Endothelial cell of umbilical vein (primary cell): ENCODE data around the gene SMAD9.

Experiments used
- CTCF ChIP-seq, 2 donors: IDR thresholded peaks; 1 replicate in 1 of 2; 2 replicates in 1 of 2; pipeline ENCODE4 v1.5.1; 2011; ENCODE audit warnings: low read length in 2 of 2, mild to moderate bottlenecking in 2 of 2, moderate library complexity in 2 of 2, control low read depth in 1 of 2, inconsistent platforms in 1 of 2, low read depth in 1 of 2; ENCODE audit not compliant: insufficient read depth in 1 of 2; ENCODE audit errors: extremely low read depth in 1 of 2
- EZH2 ChIP-seq: IDR thresholded peaks from 2 replicates; pipeline ENCODE4 v1.6.1; 2012; ENCODE audit warnings: borderline replicate concordance, low read depth, mild to moderate bottlenecking, moderate library complexity, low read length, inconsistent platforms; ENCODE audit not compliant: severe bottlenecking
- FOS ChIP-seq: IDR thresholded peaks from 2 replicates; pipeline ENCODE4 v1.6.1; 2011; ENCODE audit warnings: mild to moderate bottlenecking, low read length, moderate library complexity, borderline replicate concordance; ENCODE audit not compliant: insufficient read depth
- JUN ChIP-seq: IDR thresholded peaks from 2 replicates; pipeline ENCODE4 v1.6.1; 2011; ENCODE audit warnings: borderline replicate concordance, low read depth; ENCODE audit not compliant: insufficient read length, insufficient read depth
- MAX ChIP-seq: IDR thresholded peaks from 2 replicates; pipeline ENCODE4 v1.6.1; 2011; ENCODE audit not compliant: insufficient read depth, insufficient read length
- MYC ChIP-seq: IDR thresholded peaks from one replicate; pipeline ENCODE4 v1.6.1; 2011; ENCODE audit warnings: mild to moderate bottlenecking, low read depth, low read length
- POLR2A ChIP-seq: IDR thresholded peaks from 2 replicates; pipeline ENCODE4 v1.6.1; 2012; ENCODE audit warnings: low read depth, mild to moderate bottlenecking, control low read depth, low read length
- POLR2AphosphoS5 ChIP-seq: IDR thresholded peaks from 2 replicates; pipeline ENCODE4 v1.6.1; 2012; ENCODE audit warnings: low read depth, mild to moderate bottlenecking, control low read depth, low read length, moderate library complexity; ENCODE audit not compliant: insufficient read depth

GRCh38 chr13:36807616-36808015, 112.4 kb downstream of the SMAD9 start:
- no peak for TF ChIP-seq CTCF (IDR thresholded peaks at IDR 0.05; ENCODE audit: extremely low read depth in 1 of 2, insufficient read depth in 1 of 2, low read depth in 1 of 2, low read length in 2 of 2)
- no peak for TF ChIP-seq POLR2AphosphoS5
- no peak for TF ChIP-seq POLR2A
- TF ChIP-seq JUN = no peak
- no peak for TF ChIP-seq MYC
- no peak for TF ChIP-seq FOS
- TF ChIP-seq MAX = no peak
- no peak for TF ChIP-seq EZH2
